ENCODE data around the gene RESF1. TPM values are rescaled to one million over a fixed set of nuclear protein-coding genes. Genes with fewer than 3 reads are reported as not detected.
"Not testable (repeated sequence)": the region's sequence is repeated elsewhere in the genome, so short reads cannot be mapped to it uniquely, and the experiment has no call there.

The RESF1 gene
- polyA plus RNA-seq, 3 donors from 2014 or later = 42.0 to 225 (median 59.6) TPM

DNA sequence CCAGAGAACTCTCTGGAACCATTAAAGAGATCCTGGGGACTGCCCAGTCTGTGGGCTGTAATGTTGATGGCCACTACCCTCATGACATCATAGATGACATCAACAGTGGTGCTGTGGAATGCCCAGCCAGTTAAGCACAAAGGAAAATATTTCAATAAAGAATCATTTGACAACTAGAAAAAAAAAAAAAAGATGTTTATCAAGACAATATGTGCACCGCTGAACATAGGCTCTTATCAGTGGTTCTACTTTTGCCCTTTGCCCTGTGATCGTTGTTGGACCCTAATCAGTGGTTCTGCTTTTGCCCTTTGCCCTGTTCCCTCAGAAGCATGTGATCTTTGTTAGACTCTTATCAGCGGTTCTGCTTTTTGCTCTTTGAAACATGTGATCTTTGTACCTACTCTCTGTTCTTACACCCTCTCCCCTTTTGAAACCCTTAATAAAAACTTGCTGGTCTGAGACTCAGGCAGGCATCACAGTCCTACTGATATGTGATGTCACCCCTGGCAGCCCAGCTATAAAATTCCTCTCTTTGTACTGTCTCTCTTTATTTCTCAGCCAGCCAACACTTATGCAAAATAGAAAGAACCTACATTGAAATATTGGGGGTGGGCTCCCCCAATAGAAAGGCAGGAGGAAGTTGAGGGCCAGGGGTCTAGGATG is 10.4 kb upstream of the RESF1 start:
- Mint-ChIP-seq H3K4me1 (peaks cover 12 to 28% of the 10 kb centered on the region in 2 donors), H3K36me3 (peaks cover 11 to 28% (median 27%) of the 10 kb centered on the region in 3 donors), H3K27ac (peak overlapping the region in 1 of 6 donors; percentile 27)
- DNase-seq; H3K4me3 Mint-ChIP-seq; H3K27me3 Mint-ChIP-seq (ENCODE audit: low read depth in 3 of 3); H3K9me3 Mint-ChIP-seq: not testable (repeated sequence)

DNA sequence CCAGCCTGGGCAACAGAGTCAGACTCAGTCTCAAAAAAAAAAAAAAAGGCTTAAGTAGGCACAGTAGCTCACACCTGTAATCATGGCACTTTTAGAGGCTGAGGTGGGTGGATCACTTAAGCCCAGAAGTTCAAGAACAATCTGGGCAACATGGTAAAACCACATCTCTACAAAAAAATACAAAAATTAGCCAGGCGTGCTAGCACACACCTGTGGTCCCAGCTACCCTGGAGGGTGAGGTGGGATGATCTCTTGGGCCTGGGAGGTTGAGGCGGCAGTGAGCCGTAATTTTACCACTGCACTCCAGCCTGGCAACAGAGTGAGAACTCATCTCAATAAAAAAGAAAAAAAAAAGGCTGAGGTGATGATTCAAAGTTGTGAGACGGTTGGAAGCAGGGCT is 9.1 kb upstream of the RESF1 start:
- H3K4me1 Mint-ChIP-seq = peaks cover 18 to 40% of the 10 kb centered on the region in 2 donors
- no peak overlapping the region for H3K4me3 Mint-ChIP-seq
- peak overlapping the region in 5 of 6 donors; percentile 10 to 57 (median 45) for H3K27ac Mint-ChIP-seq

GRCh38 chr12:31950492-31950891 is 8.7 kb upstream of the RESF1 start:
- H3K4me3 Mint-ChIP-seq = no peak overlapping the region
- H3K27ac Mint-ChIP-seq = peak overlapping the region in 5 of 6 donors; percentile 10 to 57 (median 45)
- H3K36me3 Mint-ChIP-seq = peaks cover 5 to 18% (median 16%) of the 10 kb centered on the region in 3 donors
- peaks cover 22 to 44% of the 10 kb centered on the region in 2 donors for H3K4me1 Mint-ChIP-seq
- no peaks in the 10 kb centered on the region for H3K27me3 Mint-ChIP-seq (ENCODE audit: low read depth in 3 of 3)
- no peak for DNase-seq
- H3K9me3 Mint-ChIP-seq = peaks cover 0 to 4% (median 1%) of the 10 kb centered on the region in 6 donors

More for the DNA sequence above, 9.1 kb upstream of the RESF1 start:
- DNase-seq = no peak
- H3K36me3 Mint-ChIP-seq = peaks cover 5 to 18% (median 16%) of the 10 kb centered on the region in 3 donors
- H3K27me3 Mint-ChIP-seq (ENCODE audit: low read depth in 3 of 3) = no peaks in the 10 kb centered on the region
- peaks cover 0 to 4% (median 1%) of the 10 kb centered on the region in 6 donors for H3K9me3 Mint-ChIP-seq

GRCh38 chr12:31951008-31951407 is 8.2 kb upstream of the RESF1 start:
- Mint-ChIP-seq H3K27ac (peak overlapping the region in 2 of 6 donors; percentile 57 to 60), H3K27me3 (ENCODE audit: low read depth in 3 of 3) (no peaks in the 10 kb centered on the region), H3K36me3 (peaks cover 5 to 18% (median 16%) of the 10 kb centered on the region in 3 donors), H3K4me3 (no peak overlapping the region), H3K9me3 (peaks cover 0 to 4% (median 1%) of the 10 kb centered on the region in 6 donors), H3K4me1 (peaks cover 26 to 48% of the 10 kb centered on the region in 2 donors)
- DNase-seq = no peak

DNA sequence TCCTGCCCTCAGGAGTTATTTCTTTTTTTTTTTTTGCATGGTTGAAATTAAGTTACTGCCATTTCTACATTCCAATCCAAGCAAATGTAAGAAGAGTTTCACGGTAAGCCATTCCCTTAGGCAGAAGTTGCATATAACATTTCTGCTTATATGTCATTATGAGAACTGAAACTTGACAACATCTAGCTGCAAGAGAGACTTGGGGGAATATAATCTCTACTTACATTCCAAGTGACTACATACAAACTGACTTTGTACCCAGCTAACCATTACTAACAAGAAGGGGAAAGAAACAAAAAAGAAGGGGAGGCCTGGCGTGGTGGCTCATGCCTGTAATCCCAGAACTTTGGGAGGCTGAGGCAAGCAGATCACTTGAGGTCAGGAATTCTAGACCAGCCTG is 7.3 kb upstream of the RESF1 start:
- DNase-seq = no peak
- peaks cover 5 to 18% (median 16%) of the 10 kb centered on the region in 3 donors for H3K36me3 Mint-ChIP-seq
- peaks cover 0 to 1% (median 0%) of the 10 kb centered on the region in 3 donors for H3K27me3 Mint-ChIP-seq (ENCODE audit: low read depth in 3 of 3)
- H3K4me3 Mint-ChIP-seq = no peak overlapping the region
- H3K4me1 Mint-ChIP-seq = peaks cover 33 to 57% of the 10 kb centered on the region in 2 donors
- peaks cover 0 to 4% (median 1%) of the 10 kb centered on the region in 6 donors for H3K9me3 Mint-ChIP-seq
- peak overlapping the region in 1 of 6 donors; percentile 44 for H3K27ac Mint-ChIP-seq

- H3K27ac Mint-ChIP-seq = no peak overlapping the region
- H3K4me1 Mint-ChIP-seq = peaks cover 36 to 62% of the 10 kb centered on the region in 2 donors
- H3K9me3 Mint-ChIP-seq = peaks cover 0 to 4% (median under 1%) of the 10 kb centered on the region in 6 donors
- no peak for DNase-seq
- H3K36me3 Mint-ChIP-seq = peaks cover 5 to 15% (median 13%) of the 10 kb centered on the region in 3 donors
- H3K27me3 Mint-ChIP-seq (ENCODE audit: low read depth in 3 of 3) = peaks cover 0 to 1% (median 0%) of the 10 kb centered on the region in 3 donors
- no peak overlapping the region for H3K4me3 Mint-ChIP-seq
Measured at GRCh38 chr12:31952418-31952817, 6.8 kb upstream of the RESF1 start.

- Mint-ChIP-seq H3K27me3 (ENCODE audit: low read depth in 3 of 3) (peaks cover 7 to 11% (median 10%) of the 10 kb centered on the region in 3 donors), H3K27ac (peak overlapping the region in 4 of 6 donors; percentile 3 to 53 (median 36)), H3K4me3 (peak overlapping the region; percentile 25 to 55 (median 43)), H3K36me3 (peaks cover 0 to 6% (median 5%) of the 10 kb centered on the region in 3 donors), H3K4me1 (peaks cover 49 to 69% of the 10 kb centered on the region in 2 donors), H3K9me3 (no peaks in the 10 kb centered on the region)
- no peak for DNase-seq
Measured at GRCh38 chr12:31954925-31955858, 4.0 kb upstream of the RESF1 start.

DNA sequence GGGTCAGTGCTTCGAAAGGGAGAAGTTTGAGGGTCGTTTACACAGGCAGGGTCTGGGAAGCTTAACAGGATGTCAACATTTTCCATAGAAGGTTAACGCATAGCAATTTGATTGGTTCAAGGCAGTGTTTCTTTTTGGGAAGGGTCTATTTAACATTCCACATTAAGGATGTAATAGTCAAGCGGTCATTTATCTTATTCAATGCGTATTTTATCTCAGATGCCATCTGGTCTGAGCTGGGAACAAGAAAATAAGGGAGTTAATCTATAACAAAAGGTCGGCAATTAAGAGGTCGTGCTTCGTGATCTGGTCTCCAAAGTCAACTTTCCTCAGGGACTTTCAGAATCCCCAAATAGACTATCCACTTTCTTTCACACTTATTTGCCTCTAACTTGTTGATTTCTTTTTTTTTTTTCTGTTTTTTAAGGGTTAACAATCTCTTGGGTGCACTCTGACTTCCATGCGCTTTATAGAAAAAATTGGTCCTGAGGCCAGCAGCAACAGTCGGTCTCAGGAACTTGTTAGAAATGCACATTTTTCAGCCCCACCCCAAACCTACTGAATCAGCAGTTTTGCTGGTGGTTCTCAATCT is 550 bp upstream of the RESF1 start:
- Mint-ChIP-seq H3K27me3 (ENCODE audit: low read depth in 3 of 3) (peaks cover 7 to 11% (median 10%) of the 10 kb centered on the region in 3 donors), H3K4me1 (peaks cover 74 to 89% of the 10 kb centered on the region in 2 donors), H3K27ac (peak overlapping the region; percentile 89 to 96 (median 92)), H3K9me3 (no peaks in the 10 kb centered on the region), H3K4me3 (peak overlapping the region; percentile 89 to 98 (median 95)), H3K36me3 (peaks cover 13 to 35% (median 23%) of the 10 kb centered on the region in 3 donors)
- DNase-seq = no peak

- peak overlapping the region; percentile 84 to 97 (median 94) for H3K27ac Mint-ChIP-seq
- H3K9me3 Mint-ChIP-seq = peaks cover 0 to 3% (median 0%) of the 10 kb centered on the region in 6 donors
- peaks cover 7 to 13% (median 10%) of the 10 kb centered on the region in 3 donors for H3K27me3 Mint-ChIP-seq (ENCODE audit: low read depth in 3 of 3)
- H3K4me3 Mint-ChIP-seq = peak overlapping the region; percentile 92 to 99 (median 96)
- H3K4me1 Mint-ChIP-seq = peaks cover 82 to 90% of the 10 kb centered on the region in 2 donors
- H3K36me3 Mint-ChIP-seq = peaks cover 24 to 47% (median 35%) of the 10 kb centered on the region in 3 donors
- peak in 1 of 3 donors; percentile 46 for DNase-seq
Measured at GRCh38 chr12:31959701-31960391, 631 bp downstream of the RESF1 start.

GRCh38 chr12:31961137-31961536 is 1.9 kb downstream of the RESF1 start:
- H3K4me1 Mint-ChIP-seq = peaks cover 84 to 92% of the 10 kb centered on the region in 2 donors
- peak overlapping the region; percentile 92 to 99 (median 96) for H3K4me3 Mint-ChIP-seq
- H3K36me3 Mint-ChIP-seq = peaks cover 35 to 58% (median 42%) of the 10 kb centered on the region in 3 donors
- H3K27ac Mint-ChIP-seq = peak overlapping the region; percentile 84 to 97 (median 94)
- no peak for DNase-seq
- peaks cover 7 to 13% (median 10%) of the 10 kb centered on the region in 3 donors for H3K27me3 Mint-ChIP-seq (ENCODE audit: low read depth in 3 of 3)
- H3K9me3 Mint-ChIP-seq = peaks cover 0 to 3% (median 0%) of the 10 kb centered on the region in 6 donors

GRCh38 chr12:31962076-31962475 is 2.9 kb downstream of the RESF1 start:
- H3K36me3 Mint-ChIP-seq = peaks cover 40 to 60% (median 42%) of the 10 kb centered on the region in 3 donors
- peaks cover 0 to 3% (median 0%) of the 10 kb centered on the region in 6 donors for H3K9me3 Mint-ChIP-seq
- peaks cover 86 to 92% of the 10 kb centered on the region in 2 donors for H3K4me1 Mint-ChIP-seq
- H3K27ac Mint-ChIP-seq = peak overlapping the region; percentile 59 to 97 (median 88)
- H3K4me3 Mint-ChIP-seq = peak overlapping the region; percentile 92 to 99 (median 96)
- peaks cover 6 to 13% (median 10%) of the 10 kb centered on the region in 3 donors for H3K27me3 Mint-ChIP-seq (ENCODE audit: low read depth in 3 of 3)
- DNase-seq = no peak

- H3K36me3 Mint-ChIP-seq = peaks cover 40 to 60% (median 42%) of the 10 kb centered on the region in 3 donors
- DNase-seq = no peak
- peaks cover 92 to 94% of the 10 kb centered on the region in 2 donors for H3K4me1 Mint-ChIP-seq
- peaks cover 3 to 6% (median 3%) of the 10 kb centered on the region in 3 donors for H3K27me3 Mint-ChIP-seq (ENCODE audit: low read depth in 3 of 3)
- peaks cover 0 to 3% (median 0%) of the 10 kb centered on the region in 6 donors for H3K9me3 Mint-ChIP-seq
- peak overlapping the region; percentile 76 to 89 (median 82) for H3K27ac Mint-ChIP-seq
- peak overlapping the region; percentile 65 to 92 (median 76) for H3K4me3 Mint-ChIP-seq
Measured at GRCh38 chr12:31964280-31964679, 5.1 kb downstream of the RESF1 start.

All from immature natural killer cell (primary cell).